Spleen (tissue), 7 donors: ENCODE measurements around the gene UBE2U.

Experiments used
- CTCF ChIP-seq, 11 experiments: fragments of 200-600 bp in 7 of 11; fragments of 450-650 bp in 4 of 11; sonication (generic) in 4 of 11; IDR thresholded peaks in 8 of 11; conservative IDR thresholded peaks in 3 of 11; 1 replicate in 7 of 11; 2 replicates in 4 of 11; pipeline versions ENCODE4 v1.4.0 to v1.8.0; 2016 to 2021; ENCODE audit warnings: antibody characterized with exemption in 11 of 11, inconsistent platforms in 4 of 11, mild to moderate bottlenecking in 1 of 11
- POLR2A ChIP-seq, 3 donors: fragments of 450-650 bp; IDR thresholded peaks; one replicate each; pipeline ENCODE4 v1.5.1; 2017; ENCODE audit warnings: antibody characterized with exemption in 3 of 3, mild to moderate bottlenecking in 1 of 3
- donor health status: DM: no; HTN: no; CAD: no; lungs with moderate emphysema.
- donor health status: DM: no; HTN: no; CAD: no.
- donor health status: DM: no; HTN: no; CAD: no.

GRCh38 chr1:64167176-64167575, 36.2 kb upstream of the UBE2U start:
- no peak for TF ChIP-seq POLR2A (IDR thresholded peaks at IDR 0.05)
- TF ChIP-seq CTCF (IDR thresholded peaks at IDR 0.05 in 8 of 11, conservative IDR thresholded peaks at IDR 0.05 in 3 of 11): no peak
